SKM-1 (cell line): Measurements from ENCODE around the gene SSC4D.
"Not testable (repeated sequence)": the region's sequence is repeated elsewhere in the genome, so short reads cannot be mapped to it uniquely, and the experiment has no call there.

Experiments
- DNase-seq: peaks from one replicate; lab custom pipeline; 2025; ENCODE audit not compliant: unreplicated experiment; lab: John Stamatoyannopoulos, UW

The SSC4D gene

GRCh38 chr7:76423666-76424412 is 14.3 kb upstream of the SSC4D start:
- no peak for DNase-seq

- DNase-seq, result not testable (repeated sequence)
Observed at GRCh38 chr7:76421097-76421496, 11.6 kb upstream of the SSC4D start.

GRCh38 chr7:76417654-76418310 is 8.3 kb upstream of the SSC4D start:
- DNase-seq, result not testable (repeated sequence)

GRCh38 chr7:76412249-76412648 is 2.8 kb upstream of the SSC4D start:
- no peak for DNase-seq

- no peak for DNase-seq
Observed at GRCh38 chr7:76411626-76412025, 2.1 kb upstream of the SSC4D start.

GRCh38 chr7:76408121-76408560 is 1.4 kb downstream of the SSC4D start:
- DNase-seq, result no peak

GRCh38 chr7:76407718-76408117 is 1.8 kb downstream of the SSC4D start:
- DNase-seq, result no peak

GRCh38 chr7:76405738-76406137 is 3.8 kb downstream of the SSC4D start:
- DNase-seq, result no peak

GRCh38 chr7:76403780-76404494 is 5.6 kb downstream of the SSC4D start:
- peak; percentile 85 for DNase-seq

- not testable (repeated sequence) for DNase-seq
Observed at GRCh38 chr7:76403097-76403496, 6.4 kb downstream of the SSC4D start.

- DNase-seq, result no peak
Observed at GRCh38 chr7:76400248-76400647, 9.2 kb downstream of the SSC4D start.

- peak; percentile 57 for DNase-seq
Observed at GRCh38 chr7:76397409-76398183, 11.9 kb downstream of the SSC4D start.

GRCh38 chr7:76396864-76397263 is 12.6 kb downstream of the SSC4D start:
- no peak for DNase-seq

- DNase-seq, result no peak
Observed at GRCh38 chr7:76395965-76396726, 13.4 kb downstream of the SSC4D start.

GRCh38 chr7:76395605-76395964 is 13.9 kb downstream of the SSC4D start:
- DNase-seq, result not testable (repeated sequence)

- no peak for DNase-seq
Observed at GRCh38 chr7:76394957-76395356, 14.5 kb downstream of the SSC4D start.

GRCh38 chr7:76393116-76394031 is 16.1 kb downstream of the SSC4D start:
- peak; percentile 76 for DNase-seq

GRCh38 chr7:76392531-76393115 is 16.9 kb downstream of the SSC4D start:
- no peak for DNase-seq

- DNase-seq, result no peak
Observed at GRCh38 chr7:76390092-76390491, 19.4 kb downstream of the SSC4D start.
